Endothelial cell (in vitro differentiated cells): ENCODE measurements around the gene BCOR. TPM values are rescaled to one million over a fixed set of nuclear protein-coding genes. Genes with fewer than 3 reads are reported as not detected.

ENCODE experiments used
- DNase-seq: peaks from one replicate; pipeline ENCODE4 v3.0.0; 2021; ENCODE audit warnings: low spot score
- H3K27ac Mint-ChIP-seq: one replicate; pipeline ENCODE4 v1.8.0; 2021; ENCODE audit warnings: mixed read lengths, inconsistent platforms; ENCODE audit not compliant: unreplicated experiment
- H3K27me3 Mint-ChIP-seq: one replicate; pipeline ENCODE4 v1.8.0; 2021; ENCODE audit warnings: mild to moderate bottlenecking, moderate library complexity, mixed read lengths, inconsistent platforms; ENCODE audit not compliant: unreplicated experiment
- H3K36me3 Mint-ChIP-seq: one replicate; pipeline ENCODE4 v1.8.0; 2021; ENCODE audit warnings: mild to moderate bottlenecking, low read depth, mixed read lengths, inconsistent platforms; ENCODE audit not compliant: unreplicated experiment
- H3K4me1 Mint-ChIP-seq: one replicate; pipeline ENCODE4 v1.8.0; 2021; ENCODE audit warnings: mild to moderate bottlenecking, mixed read lengths, inconsistent platforms; ENCODE audit not compliant: unreplicated experiment
- H3K4me3 Mint-ChIP-seq: one replicate; pipeline ENCODE4 v1.8.0; 2021; ENCODE audit warnings: mild to moderate bottlenecking, mixed read lengths, inconsistent platforms; ENCODE audit not compliant: unreplicated experiment
- H3K9me3 Mint-ChIP-seq: one replicate; pipeline ENCODE4 v1.8.0; 2021; ENCODE audit warnings: mixed read lengths, inconsistent platforms; ENCODE audit not compliant: unreplicated experiment
- total RNA-seq: library from RNA; stranded (reverse); fragmentation: NEBNext Ultra II Directional; extraction: Animal tissue kit (Norgen Biotek cat#: 25700); gene quantifications from one replicate; pipeline ENCODE4 v1.2.1, GENCODE V29; 2021; ENCODE audit not compliant: unreplicated experiment
- TF ChIP-seq, protein P1 (sequence below): fragments of 200-600 bp; sonication (generic); IDR thresholded peaks from one replicate; pipeline ENCODE4 v1.5.0; 2021; ENCODE audit warnings: antibody characterized with exemption; ENCODE audit not compliant: unreplicated experiment

BCOR gene
- total RNA-seq, 1 donor from 2014 or later = 34.5 TPM

DNA sequence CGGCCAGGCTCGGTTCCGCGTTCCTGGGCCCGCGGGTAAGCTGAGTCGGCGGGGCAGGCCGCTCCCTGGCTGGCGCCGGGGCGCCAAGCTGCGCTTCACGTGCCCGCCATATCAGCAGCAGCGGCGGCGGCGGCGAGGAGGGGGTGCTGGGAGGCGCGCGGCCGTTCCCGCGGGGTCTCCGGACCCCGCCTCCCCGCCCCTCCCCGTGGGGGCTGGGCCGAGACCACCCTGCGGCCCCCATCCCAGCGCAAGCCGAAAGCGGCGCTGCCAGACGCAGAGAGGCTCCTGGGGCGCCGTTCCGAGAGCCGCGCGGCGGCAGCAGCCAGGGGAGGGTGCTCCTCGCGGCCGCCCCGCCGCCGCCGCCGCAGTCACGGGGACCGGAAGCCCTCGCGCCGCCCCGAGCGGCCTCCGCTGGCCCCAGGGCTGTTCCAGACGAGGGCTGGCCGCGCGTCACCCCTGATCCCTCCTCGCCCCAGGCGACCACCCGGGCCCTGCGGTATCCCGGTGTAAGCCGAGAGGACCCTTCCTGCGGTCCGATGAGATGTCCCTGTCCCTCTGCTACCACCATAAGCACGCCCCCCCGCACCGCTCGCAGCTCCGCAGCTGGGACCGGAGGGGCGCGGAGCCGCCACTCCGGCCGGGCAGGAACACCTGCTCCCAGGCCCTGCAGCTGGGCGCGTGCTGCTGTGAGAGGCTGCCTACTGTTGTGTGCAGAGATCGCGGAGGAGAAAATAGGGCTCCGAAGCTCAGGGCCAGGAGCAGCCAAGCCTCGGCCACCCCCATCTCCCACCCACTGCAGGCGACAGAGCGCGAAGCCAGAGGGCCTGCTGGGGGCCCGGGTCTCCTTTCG lies 7.5 kb upstream of the BCOR start:
- TF ChIP-seq, protein P1, sequence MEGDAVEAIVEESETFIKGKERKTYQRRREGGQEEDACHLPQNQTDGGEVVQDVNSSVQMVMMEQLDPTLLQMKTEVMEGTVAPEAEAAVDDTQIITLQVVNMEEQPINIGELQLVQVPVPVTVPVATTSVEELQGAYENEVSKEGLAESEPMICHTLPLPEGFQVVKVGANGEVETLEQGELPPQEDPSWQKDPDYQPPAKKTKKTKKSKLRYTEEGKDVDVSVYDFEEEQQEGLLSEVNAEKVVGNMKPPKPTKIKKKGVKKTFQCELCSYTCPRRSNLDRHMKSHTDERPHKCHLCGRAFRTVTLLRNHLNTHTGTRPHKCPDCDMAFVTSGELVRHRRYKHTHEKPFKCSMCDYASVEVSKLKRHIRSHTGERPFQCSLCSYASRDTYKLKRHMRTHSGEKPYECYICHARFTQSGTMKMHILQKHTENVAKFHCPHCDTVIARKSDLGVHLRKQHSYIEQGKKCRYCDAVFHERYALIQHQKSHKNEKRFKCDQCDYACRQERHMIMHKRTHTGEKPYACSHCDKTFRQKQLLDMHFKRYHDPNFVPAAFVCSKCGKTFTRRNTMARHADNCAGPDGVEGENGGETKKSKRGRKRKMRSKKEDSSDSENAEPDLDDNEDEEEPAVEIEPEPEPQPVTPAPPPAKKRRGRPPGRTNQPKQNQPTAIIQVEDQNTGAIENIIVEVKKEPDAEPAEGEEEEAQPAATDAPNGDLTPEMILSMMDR = no peak
- Mint-ChIP-seq H3K27me3 (peaks cover 8% of the 10 kb centered on the region), H3K4me3 (no peak overlapping the region), H3K9me3 (no peaks in the 10 kb centered on the region), H3K27ac (no peak overlapping the region), H3K4me1 (peaks cover 6% of the 10 kb centered on the region), H3K36me3 (no peaks in the 10 kb centered on the region)
- DNase-seq = no peak

DNA sequence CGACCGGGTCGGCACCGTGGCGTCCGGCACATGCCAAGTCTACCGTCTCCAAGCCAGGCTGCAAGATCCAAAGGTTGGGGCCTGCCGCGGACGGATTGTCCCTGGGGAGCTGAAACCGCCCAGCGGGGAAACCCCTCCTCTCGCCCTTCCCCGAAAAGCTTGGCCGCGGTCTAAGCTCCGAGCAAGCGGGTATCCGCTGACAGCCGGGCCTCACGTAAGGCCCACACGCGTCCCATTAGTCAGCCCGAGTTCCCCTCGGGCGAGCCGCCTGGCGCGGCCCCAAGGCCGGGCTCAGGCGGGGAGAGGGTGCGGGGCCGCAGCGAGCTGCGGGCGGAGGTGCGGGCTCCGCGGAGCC lies 6.8 kb upstream of the BCOR start:
- DNase-seq = no peak
- TF ChIP-seq, protein P1 = no peak
- Mint-ChIP-seq H3K4me3 (no peak overlapping the region), H3K9me3 (no peaks in the 10 kb centered on the region), H3K4me1 (peaks cover 6% of the 10 kb centered on the region), H3K27me3 (peaks cover 8% of the 10 kb centered on the region), H3K27ac (no peak overlapping the region), H3K36me3 (no peaks in the 10 kb centered on the region)

- Mint-ChIP-seq H3K27ac (no peak overlapping the region), H3K4me3 (peak overlapping the region; percentile 59), H3K4me1 (peaks cover 6% of the 10 kb centered on the region), H3K9me3 (no peaks in the 10 kb centered on the region), H3K36me3 (no peaks in the 10 kb centered on the region), H3K27me3 (peaks cover 8% of the 10 kb centered on the region)
- DNase-seq = no peak
- TF ChIP-seq, protein P1 = no peak
These were observed 6.0 kb upstream of the BCOR start for GRCh38 chrX:40103565-40104323.

DNA sequence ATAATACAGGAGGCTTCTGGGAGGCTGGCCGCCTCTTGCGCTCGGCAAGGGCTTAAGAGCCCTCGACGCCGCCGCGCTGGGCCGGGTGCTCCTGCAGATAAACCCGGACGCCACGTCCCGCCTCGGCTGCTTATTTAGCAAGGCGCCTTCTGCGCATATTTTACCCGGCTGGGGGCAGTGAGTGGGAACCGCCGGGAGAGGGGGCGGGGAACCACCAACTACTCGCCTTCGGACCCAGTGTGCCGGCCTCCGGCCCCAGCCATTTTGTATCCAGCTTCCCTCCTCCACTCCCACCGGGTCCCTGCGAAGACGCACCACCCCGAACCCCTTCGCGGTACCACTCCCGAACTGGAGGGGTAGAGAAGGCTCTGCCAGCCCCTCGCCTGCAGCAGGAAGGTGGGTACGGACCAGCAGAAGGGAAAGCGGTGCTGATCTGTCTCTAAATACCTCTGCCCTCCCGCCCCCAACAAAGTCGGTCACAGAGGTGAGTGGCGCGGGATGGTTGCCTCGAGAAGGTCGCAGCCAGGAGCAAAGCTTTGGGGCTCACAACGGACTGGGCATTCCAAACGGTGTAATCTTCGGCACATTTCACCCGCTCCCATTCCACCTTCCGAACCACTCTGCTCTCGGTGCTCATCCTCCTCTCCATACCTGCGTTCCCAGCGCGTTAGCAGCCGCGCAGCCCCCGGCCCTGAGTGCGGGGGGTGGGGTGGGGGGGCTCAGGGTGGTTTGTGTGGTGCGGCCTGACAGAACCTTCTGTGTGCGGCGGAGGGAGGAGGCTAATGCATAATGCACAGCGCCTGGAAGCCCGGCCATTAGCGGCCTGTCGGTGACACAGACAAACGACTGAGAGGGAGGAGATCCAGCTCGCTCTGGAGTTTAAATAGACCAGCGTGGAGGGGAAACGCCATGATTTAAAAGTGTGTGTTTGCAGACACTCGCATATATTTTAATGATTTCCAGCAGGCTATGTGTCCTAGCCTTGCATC lies 4.9 kb upstream of the BCOR start:
- DNase-seq = no peak
- Mint-ChIP-seq H3K36me3 (no peaks in the 10 kb centered on the region), H3K27me3 (peaks cover 6% of the 10 kb centered on the region), H3K9me3 (no peaks in the 10 kb centered on the region), H3K4me3 (no peak overlapping the region), H3K4me1 (peaks cover 4% of the 10 kb centered on the region), H3K27ac (no peak overlapping the region)
- TF ChIP-seq, protein P1 = no peak
